Sigmoid colon (tissue), 7 donors: ENCODE measurements around the gene NQO2. TPM values are rescaled to one million over a fixed set of nuclear protein-coding genes. Genes with fewer than 3 reads are reported as not detected.
"Not testable (repeated sequence)": the region's sequence is repeated elsewhere in the genome, so short reads cannot be mapped to it uniquely, and the experiment has no call there.

Experiments
- DNase-seq: peaks from one replicate; pipeline ENCODE4 v3.0.0-alpha.2; 2019
- H3K27ac ChIP-seq, 4 donors: fragments of 200-600 bp; sonication (generic); one replicate each; pipeline ENCODE4 v1.5.1; 2016 to 2019; ENCODE audit warnings: mild to moderate bottlenecking in 1 of 4
- H3K27me3 ChIP-seq, 3 donors: fragments of 200-600 bp; sonication (generic); one replicate each; pipeline ENCODE4 v1.5.1; 2019; ENCODE audit warnings: mild to moderate bottlenecking in 1 of 3
- H3K36me3 ChIP-seq, 4 donors: fragments of 200-600 bp; sonication (generic); one replicate each; pipeline ENCODE4 v1.5.1; 2016 to 2019
- H3K4me1 ChIP-seq, 4 donors: fragments of 200-600 bp; sonication (generic); one replicate each; pipeline ENCODE4 v1.5.1; 2017 to 2019
- H3K4me3 ChIP-seq, 4 donors: fragments of 200-600 bp; sonication (generic); one replicate each; pipeline ENCODE4 v1.5.1; 2017 to 2019; ENCODE audit warnings: mild to moderate bottlenecking in 2 of 4, moderate library complexity in 1 of 4
- H3K9me3 ChIP-seq, 4 donors: fragments of 200-600 bp in 3 of 4; sonication (generic) in 3 of 4; one replicate each; pipeline versions ENCODE4 v1.5.1 to v1.6.1; 2013 to 2019
- CTCF ChIP-seq, 4 experiments: fragments of 450-650 bp in 3 of 4; fragments of 200-600 bp in 1 of 4; IDR thresholded peaks; one replicate each; pipeline ENCODE4 v1.5.1; 2016 to 2019; ENCODE audit warnings: antibody characterized with exemption in 4 of 4, mild to moderate bottlenecking in 3 of 4, moderate library complexity in 2 of 4
- EP300 ChIP-seq, 4 donors: sonication (generic); formaldehyde crosslinking; IDR thresholded peaks; one replicate each; pipeline ENCODE4 v1.6.1; 2017; ENCODE audit warnings: antibody characterized with exemption in 4 of 4
- POLR2A ChIP-seq, 2 donors: fragments of 450-650 bp; IDR thresholded peaks; one replicate each; pipeline ENCODE4 v1.6.1; 2016; ENCODE audit warnings: antibody characterized with exemption in 2 of 2, mild to moderate bottlenecking in 2 of 2, moderate library complexity in 2 of 2
- POLR2AphosphoS5 ChIP-seq, 4 donors: sonication (generic); formaldehyde crosslinking; IDR thresholded peaks; one replicate each; pipeline ENCODE4 v1.6.1; 2017; ENCODE audit warnings: antibody characterized with exemption in 4 of 4
- WGBS, 2 donors: extraction: QIAGEN DNeasy Blood & Tissue Kit; methylation state at CpG; one replicate each; pipeline ENCODE4 v1.1.7; 2013; 5-methylcytosine and 5-hydroxymethylcytosine counted together
- intact Hi-C: fragments of 100-400 bp; cut with DNase I; formaldehyde crosslinking; loops from one replicate; pipeline ENCODE4 v1.15.1; 2023
- polyA plus RNA-seq, 3 donors: library from polyadenylated mRNA; stranded (reverse); fragments of 200-250 nt; gene quantifications; one replicate each; pipeline ENCODE4 v1.2.3, GENCODE V29; 2013
- total RNA-seq, 4 donors: library from RNA; depleted of rRNA; stranded (reverse); fragments of >200 nt; gene quantifications; one replicate each; pipeline ENCODE4 v1.1.0, GENCODE V29; 2016
- donor health status: healthy with polysubstance abuse.
- donor health status: Bipolar disorder and iron deficiency.
- donor health status: healthy.

The NQO2 gene
- total and polyA plus RNA-seq, 7 donors: 12.5 to 33.2 (median 16.1) TPM

GRCh38 chr6:3005874-3006273, 6.2 kb downstream of the NQO2 start:
- Histone ChIP-seq H3K27me3 (no peaks in the 10 kb centered on the region), H3K4me3 (no peak overlapping the region), H3K9me3 (peaks cover 0 to 2% (median 0%) of the 10 kb centered on the region in 4 donors), H3K4me1 (peaks cover 0 to 4% (median 0%) of the 10 kb centered on the region in 4 donors), H3K27ac (no peak overlapping the region), H3K36me3 (peaks cover 12 to 63% (median 26%) of the 10 kb centered on the region in 4 donors)
- no peak for DNase-seq
- WGBS, 2 donors: 95 to 96% methylated on average over 9 of the region's 9 CpGs
- no peak for TF ChIP-seq POLR2AphosphoS5 (IDR thresholded peaks at IDR 0.05)
- TF ChIP-seq POLR2A (IDR thresholded peaks at IDR 0.05): no peak
- TF ChIP-seq CTCF (IDR thresholded peaks at IDR 0.05): no peak
- TF ChIP-seq EP300 (IDR thresholded peaks at IDR 0.05): no peak
- intact Hi-C loops: no loop called here

- TF ChIP-seq POLR2A (IDR thresholded peaks at IDR 0.05) (no peak), POLR2AphosphoS5 (IDR thresholded peaks at IDR 0.05) (no peak), EP300 (IDR thresholded peaks at IDR 0.05) (no peak), CTCF (IDR thresholded peaks at IDR 0.05) (no peak)
- Histone ChIP-seq H3K36me3 (peaks cover 12 to 69% (median 26%) of the 10 kb centered on the region in 4 donors), H3K4me1 (no peaks in the 10 kb centered on the region), H3K4me3 (no peak overlapping the region), H3K27me3 (no peaks in the 10 kb centered on the region), H3K9me3 (peaks cover 0 to 4% (median 3%) of the 10 kb centered on the region in 4 donors), H3K27ac (no peak overlapping the region)
- intact Hi-C loops: no loop called here
- WGBS, 2 donors: 95 to 96% methylated on average over 5 of the region's 5 CpGs
- DNase-seq: no peak
These were observed 6.8 kb downstream of the NQO2 start for GRCh38 chr6:3006476-3006875.

- WGBS, 2 donors: 94 to 95% methylated on average over 3 of the region's 3 CpGs
- no peak for DNase-seq
- intact Hi-C loops: no loop called here
These were observed 7.9 kb downstream of the NQO2 start for GRCh38 chr6:3007571-3007970.

GRCh38 chr6:3008712-3009265, 9.1 kb downstream of the NQO2 start:
- DNase-seq, H3K27ac ChIP-seq, H3K9me3 ChIP-seq, intact Hi-C loops, H3K27me3 ChIP-seq, H3K4me3 ChIP-seq, H3K4me1 ChIP-seq: not testable (repeated sequence)
- WGBS, 2 donors: 95 to 97% methylated on average over 17 of the region's 17 CpGs
- H3K36me3 ChIP-seq: peaks cover 12 to 89% (median 29%) of the 10 kb centered on the region in 4 donors

More at GRCh38 chr6:3007571-3007970, 7.9 kb downstream of the NQO2 start:
- Histone ChIP-seq H3K27ac (no peak overlapping the region), H3K36me3 (peaks cover 12 to 80% (median 26%) of the 10 kb centered on the region in 4 donors), H3K27me3 (no peaks in the 10 kb centered on the region), H3K4me1 (no peaks in the 10 kb centered on the region), H3K9me3 (peaks cover 0 to 8% (median 4%) of the 10 kb centered on the region in 4 donors), H3K4me3 (no peak overlapping the region)
- TF ChIP-seq POLR2AphosphoS5 (IDR thresholded peaks at IDR 0.05): no peak
- TF ChIP-seq CTCF (IDR thresholded peaks at IDR 0.05): no peak
- TF ChIP-seq EP300 (IDR thresholded peaks at IDR 0.05): no peak
- TF ChIP-seq POLR2A (IDR thresholded peaks at IDR 0.05): no peak

GRCh38 chr6:3009930-3010329, 10.2 kb downstream of the NQO2 start:
- Histone ChIP-seq H3K27ac (no peak overlapping the region), H3K9me3 (peaks cover 0 to 8% (median 4%) of the 10 kb centered on the region in 4 donors), H3K4me3 (no peak overlapping the region), H3K4me1 (no peaks in the 10 kb centered on the region), H3K36me3 (peaks cover 12 to 93% (median 30%) of the 10 kb centered on the region in 4 donors), H3K27me3 (no peaks in the 10 kb centered on the region)
- WGBS, 2 donors: 78 to 92% methylated on average over 3 of the region's 3 CpGs
- no peak for TF ChIP-seq CTCF (IDR thresholded peaks at IDR 0.05)
- no peak for TF ChIP-seq EP300 (IDR thresholded peaks at IDR 0.05)
- no peak for TF ChIP-seq POLR2AphosphoS5 (IDR thresholded peaks at IDR 0.05)
- no peak for TF ChIP-seq POLR2A (IDR thresholded peaks at IDR 0.05)
- intact Hi-C loops: no loop called here
- no peak for DNase-seq
